Stimulated activated memory B cell treated with anti-CD40 and anti-IgM and Interleukin-4, amounts not matched to agents 10 μg/mL and 1 μg/mL and 100 μg/mL, for 72 hours (primary cell): ENCODE data around the gene KLHL3.
A peak's percentile ranks its signal among the peaks of the same experiment; 100 is the strongest.

Experiments used
- ATAC-seq: fragments of 150-1000 bp; cut with Tn5 transposase; 2 replicates; pipeline ENCODE4 v1.10.0; 2021
- H3K27ac Mint-ChIP-seq: one replicate; pipeline ENCODE4 v1.8.0; 2022; ENCODE audit warnings: mild to moderate bottlenecking, mixed read lengths
- H3K27me3 Mint-ChIP-seq: one replicate; pipeline ENCODE4 v1.8.0; 2022; ENCODE audit warnings: mixed read lengths
- H3K36me3 Mint-ChIP-seq: one replicate; pipeline ENCODE4 v1.8.0; 2022; ENCODE audit warnings: mixed read lengths
- H3K4me1 Mint-ChIP-seq: one replicate; pipeline ENCODE4 v1.8.0; 2022; ENCODE audit warnings: mixed read lengths
- H3K4me3 Mint-ChIP-seq: one replicate; pipeline ENCODE4 v1.8.0; 2022; ENCODE audit warnings: mild to moderate bottlenecking, moderate library complexity, mixed read lengths
- H3K9me3 Mint-ChIP-seq: one replicate; pipeline ENCODE4 v1.8.0; 2022; ENCODE audit warnings: mixed read lengths

Gene KLHL3

GRCh38 chr5:137672001-137672400, 63.9 kb downstream of the KLHL3 start:
- H3K9me3 Mint-ChIP-seq, result no peaks in the 10 kb centered on the region
- H3K27ac Mint-ChIP-seq, result no peak overlapping the region

GRCh38 chr5:137669811-137670210, 66.1 kb downstream of the KLHL3 start:
- H3K27me3 Mint-ChIP-seq, result no peaks in the 10 kb centered on the region
- no peak overlapping the region for H3K4me3 Mint-ChIP-seq
- H3K9me3 Mint-ChIP-seq, result no peaks in the 10 kb centered on the region
- no peak overlapping the region for H3K27ac Mint-ChIP-seq
- H3K4me1 Mint-ChIP-seq, result peaks cover 14% of the 10 kb centered on the region
- no peak for ATAC-seq
- no peaks in the 10 kb centered on the region for H3K36me3 Mint-ChIP-seq

More at GRCh38 chr5:137672001-137672400, 63.9 kb downstream of the KLHL3 start:
- H3K4me1 Mint-ChIP-seq, result peaks cover under 1% of the 10 kb centered on the region
- H3K36me3 Mint-ChIP-seq, result no peaks in the 10 kb centered on the region
- no peaks in the 10 kb centered on the region for H3K27me3 Mint-ChIP-seq
- ATAC-seq, result no peak
- no peak overlapping the region for H3K4me3 Mint-ChIP-seq

- H3K36me3 Mint-ChIP-seq, result no peaks in the 10 kb centered on the region
- no peaks in the 10 kb centered on the region for H3K27me3 Mint-ChIP-seq
- peaks cover 14% of the 10 kb centered on the region for H3K4me1 Mint-ChIP-seq
- no peak overlapping the region for H3K27ac Mint-ChIP-seq
- no peak for ATAC-seq
- H3K9me3 Mint-ChIP-seq, result no peaks in the 10 kb centered on the region
- H3K4me3 Mint-ChIP-seq, result no peak overlapping the region
Measured at GRCh38 chr5:137668637-137669036, 67.3 kb downstream of the KLHL3 start.

GRCh38 chr5:137667341-137667740, 68.5 kb downstream of the KLHL3 start:
- Mint-ChIP-seq H3K9me3 (no peaks in the 10 kb centered on the region), H3K36me3 (no peaks in the 10 kb centered on the region), H3K27me3 (no peaks in the 10 kb centered on the region), H3K4me1 (peaks cover 14% of the 10 kb centered on the region), H3K4me3 (no peak overlapping the region), H3K27ac (peak overlapping the region; percentile 79)
- ATAC-seq, result no peak

DNA sequence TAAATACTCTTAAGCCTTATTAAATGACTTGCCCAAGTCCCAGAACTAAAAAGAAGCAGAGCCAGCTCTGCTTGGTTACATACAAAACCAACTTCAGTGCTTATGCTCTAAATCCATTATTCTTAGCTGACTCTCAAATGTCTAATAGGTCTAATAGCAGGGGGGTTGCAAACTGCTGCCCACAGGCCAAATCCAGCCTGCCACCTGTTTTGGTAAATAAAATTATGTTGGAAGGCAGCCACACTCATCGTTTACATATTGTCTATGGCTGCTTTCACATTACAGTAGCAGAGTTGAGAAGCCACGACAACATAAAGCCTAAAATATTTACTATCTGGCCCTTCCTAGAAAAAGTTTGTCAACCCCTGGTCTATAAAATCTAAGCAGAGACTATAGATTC, 69.0 kb downstream of the KLHL3 start:
- no peak for ATAC-seq
- Mint-ChIP-seq H3K27me3 (no peaks in the 10 kb centered on the region), H3K4me1 (peaks cover 14% of the 10 kb centered on the region), H3K9me3 (no peaks in the 10 kb centered on the region), H3K27ac (peak overlapping the region; percentile 79), H3K36me3 (no peaks in the 10 kb centered on the region), H3K4me3 (no peak overlapping the region)

GRCh38 chr5:137666461-137666850, 69.4 kb downstream of the KLHL3 start:
- peak overlapping the region; percentile 79 for H3K27ac Mint-ChIP-seq
- no peaks in the 10 kb centered on the region for H3K9me3 Mint-ChIP-seq
- H3K4me1 Mint-ChIP-seq, result peaks cover 14% of the 10 kb centered on the region
- no peaks in the 10 kb centered on the region for H3K36me3 Mint-ChIP-seq
- H3K4me3 Mint-ChIP-seq, result no peak overlapping the region
- H3K27me3 Mint-ChIP-seq, result no peaks in the 10 kb centered on the region
- peak; percentile 73 for ATAC-seq

DNA sequence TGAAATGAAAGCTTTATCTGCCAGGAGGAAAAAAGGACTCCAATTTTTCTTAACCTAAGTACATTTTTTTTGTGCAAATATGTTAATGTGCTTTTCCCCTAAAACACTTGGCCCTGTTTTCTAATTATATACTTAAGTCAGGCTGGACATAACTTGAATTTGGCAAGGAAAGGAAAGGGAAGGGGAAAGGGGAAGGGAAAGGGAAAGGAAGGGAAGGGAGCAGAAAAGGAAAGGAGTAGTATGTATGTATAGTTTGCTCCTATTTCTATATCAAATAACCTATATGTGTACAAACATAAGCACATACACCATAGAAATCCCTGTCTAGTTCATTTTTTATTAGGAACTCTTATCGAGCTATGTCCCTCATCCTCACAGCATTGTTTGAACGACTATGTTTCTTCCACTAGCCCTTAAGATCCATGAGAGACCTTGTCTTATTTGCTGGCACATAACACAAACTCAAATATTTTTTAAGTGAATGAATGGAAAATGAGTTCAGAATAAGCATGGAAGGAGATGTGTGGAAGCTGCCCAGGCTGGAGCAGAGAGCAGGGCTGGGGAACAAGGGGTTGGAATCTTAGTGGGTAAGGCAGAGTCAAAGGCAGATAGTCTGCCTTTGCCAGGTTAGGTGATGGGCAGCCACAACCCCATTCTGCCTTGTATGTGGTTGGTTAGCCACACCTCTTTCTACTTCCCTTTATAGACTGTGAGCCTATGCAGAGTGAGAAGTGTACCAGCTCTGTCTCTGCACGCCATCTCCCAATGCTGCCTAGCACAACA, 70.0 kb downstream of the KLHL3 start:
- H3K9me3 Mint-ChIP-seq, result no peaks in the 10 kb centered on the region
- H3K4me1 Mint-ChIP-seq, result peaks cover 14% of the 10 kb centered on the region
- peak overlapping the region; percentile 79 for H3K27ac Mint-ChIP-seq
- peak; percentile 99 for ATAC-seq
- no peaks in the 10 kb centered on the region for H3K27me3 Mint-ChIP-seq
- no peak overlapping the region for H3K4me3 Mint-ChIP-seq
- H3K36me3 Mint-ChIP-seq, result no peaks in the 10 kb centered on the region

- peak overlapping the region; percentile 50 for H3K27ac Mint-ChIP-seq
- no peaks in the 10 kb centered on the region for H3K27me3 Mint-ChIP-seq
- peaks cover 6% of the 10 kb centered on the region for H3K4me1 Mint-ChIP-seq
- no peaks in the 10 kb centered on the region for H3K36me3 Mint-ChIP-seq
- H3K9me3 Mint-ChIP-seq, result no peaks in the 10 kb centered on the region
- H3K4me3 Mint-ChIP-seq, result no peak overlapping the region
- ATAC-seq, result peak; percentile 74
Measured at GRCh38 chr5:137660349-137660817, 75.5 kb downstream of the KLHL3 start.

DNA sequence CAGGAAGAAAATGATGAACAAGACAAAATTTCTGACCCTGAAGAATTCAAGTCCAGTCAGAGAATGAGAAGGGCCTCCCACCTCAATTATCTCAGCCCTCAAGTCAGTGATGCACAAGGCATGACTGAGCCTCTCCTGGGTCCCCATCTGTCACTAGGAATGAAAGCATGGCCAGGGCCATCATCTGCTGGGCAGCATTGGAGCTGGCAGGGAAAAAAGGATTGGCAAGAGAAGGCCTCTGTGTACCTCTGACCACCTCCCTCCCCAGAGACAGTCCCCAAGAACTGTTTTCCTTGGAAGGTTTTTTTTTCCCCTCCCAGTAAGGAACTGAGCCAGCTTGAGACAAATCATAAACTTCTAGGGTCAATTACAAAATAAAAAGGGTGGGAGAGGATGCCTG, 76.7 kb downstream of the KLHL3 start:
- Mint-ChIP-seq H3K9me3 (no peaks in the 10 kb centered on the region), H3K36me3 (no peaks in the 10 kb centered on the region), H3K4me3 (no peak overlapping the region), H3K27ac (peak overlapping the region; percentile 37), H3K4me1 (peaks cover 6% of the 10 kb centered on the region), H3K27me3 (no peaks in the 10 kb centered on the region)
- ATAC-seq, result no peak

DNA sequence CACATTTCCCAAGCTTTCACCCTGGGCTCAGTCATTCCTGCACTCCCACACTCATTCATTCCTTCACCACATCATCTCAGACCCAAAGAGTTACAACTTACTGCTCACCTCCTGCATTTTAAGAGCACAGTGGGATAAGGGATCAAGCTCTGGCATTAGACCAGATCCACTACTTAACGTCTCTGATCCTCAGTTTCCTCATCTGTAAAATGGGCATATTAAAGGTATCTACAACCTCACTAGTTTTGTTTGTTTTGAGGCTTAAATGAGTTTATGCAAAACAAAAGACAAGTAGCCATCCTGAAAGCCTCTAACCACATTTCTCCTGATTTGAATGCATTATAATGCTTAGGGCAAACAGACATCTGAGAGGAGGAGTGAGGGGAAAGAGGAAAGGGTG, 77.6 kb downstream of the KLHL3 start:
- peaks cover 6% of the 10 kb centered on the region for H3K4me1 Mint-ChIP-seq
- H3K36me3 Mint-ChIP-seq, result no peaks in the 10 kb centered on the region
- no peak overlapping the region for H3K4me3 Mint-ChIP-seq
- H3K9me3 Mint-ChIP-seq, result no peaks in the 10 kb centered on the region
- H3K27me3 Mint-ChIP-seq, result no peaks in the 10 kb centered on the region
- H3K27ac Mint-ChIP-seq, result no peak overlapping the region
- ATAC-seq, result no peak

DNA sequence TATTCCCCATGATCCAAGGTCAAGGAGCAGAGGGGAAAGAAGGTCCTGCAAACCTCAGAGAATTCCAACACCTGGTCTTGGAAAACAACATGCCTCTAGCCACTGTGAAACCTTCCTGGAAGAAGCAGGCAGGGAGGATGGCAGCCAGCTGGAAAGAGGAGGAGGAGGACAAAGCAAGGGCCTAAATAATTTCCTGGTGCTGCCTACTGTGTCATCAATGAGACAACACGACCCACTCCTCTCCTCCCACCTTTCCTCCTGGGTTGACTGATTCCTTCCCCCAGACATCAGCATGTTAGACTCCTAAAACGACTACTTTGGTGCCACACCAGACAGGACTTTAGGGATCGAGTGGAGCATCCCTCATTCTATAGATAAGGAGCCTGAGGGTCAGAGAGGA, 78.8 kb downstream of the KLHL3 start:
- ATAC-seq, result no peak
- Mint-ChIP-seq H3K9me3 (no peaks in the 10 kb centered on the region), H3K36me3 (no peaks in the 10 kb centered on the region), H3K27me3 (no peaks in the 10 kb centered on the region), H3K4me1 (peaks cover 6% of the 10 kb centered on the region), H3K27ac (no peak overlapping the region), H3K4me3 (no peak overlapping the region)

- H3K9me3 Mint-ChIP-seq, result no peaks in the 10 kb centered on the region
- H3K36me3 Mint-ChIP-seq, result no peaks in the 10 kb centered on the region
- H3K27ac Mint-ChIP-seq, result no peak overlapping the region
- ATAC-seq, result no peak
- no peak overlapping the region for H3K4me3 Mint-ChIP-seq
- no peaks in the 10 kb centered on the region for H3K27me3 Mint-ChIP-seq
- peaks cover 6% of the 10 kb centered on the region for H3K4me1 Mint-ChIP-seq
Measured at GRCh38 chr5:137656558-137656957, 79.3 kb downstream of the KLHL3 start.

- Mint-ChIP-seq H3K9me3 (no peaks in the 10 kb centered on the region), H3K27me3 (no peaks in the 10 kb centered on the region), H3K27ac (no peak overlapping the region), H3K4me1 (no peaks in the 10 kb centered on the region), H3K4me3 (no peak overlapping the region), H3K36me3 (peaks cover 11% of the 10 kb centered on the region)
- ATAC-seq, result no peak
Measured at GRCh38 chr5:137651022-137651421, 84.9 kb downstream of the KLHL3 start.

DNA sequence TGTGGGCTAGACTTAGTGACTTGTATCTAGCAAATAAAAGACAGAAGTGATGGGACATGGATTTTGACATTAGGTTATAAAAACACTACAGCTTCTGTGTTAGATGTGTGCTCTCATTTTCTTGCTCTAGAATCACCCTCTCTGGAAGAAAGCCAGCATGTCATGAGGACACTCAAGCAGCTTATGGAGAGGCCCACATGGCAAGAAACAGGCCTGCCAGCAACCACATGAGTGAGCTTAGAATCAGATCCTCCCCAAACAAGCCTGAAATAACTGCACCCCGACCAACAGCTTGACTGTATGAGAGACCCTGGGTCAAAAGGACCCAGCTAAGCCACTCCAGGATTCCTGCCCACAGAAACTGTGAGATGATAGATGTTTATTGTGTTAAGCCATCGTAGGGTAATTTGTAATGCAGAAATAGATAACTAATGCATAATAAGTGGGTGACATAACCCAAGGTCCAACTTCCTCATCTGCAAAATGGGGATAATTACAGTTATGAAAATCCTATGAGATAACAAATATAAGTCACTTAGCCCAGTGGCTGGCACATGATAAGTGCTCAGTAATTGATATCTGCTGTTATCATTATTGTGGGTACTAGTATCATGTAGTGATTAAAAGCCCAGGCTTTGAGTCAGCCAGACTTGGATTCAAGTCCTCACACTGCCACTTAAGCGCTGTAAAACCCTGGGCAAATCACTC, 86.5 kb downstream of the KLHL3 start:
- ATAC-seq, result no peak
- Mint-ChIP-seq H3K4me1 (no peaks in the 10 kb centered on the region), H3K27me3 (no peaks in the 10 kb centered on the region), H3K9me3 (peaks cover 3% of the 10 kb centered on the region), H3K27ac (no peak overlapping the region), H3K4me3 (no peak overlapping the region), H3K36me3 (peaks cover 27% of the 10 kb centered on the region)

- peaks cover 28% of the 10 kb centered on the region for H3K36me3 Mint-ChIP-seq
- no peaks in the 10 kb centered on the region for H3K27me3 Mint-ChIP-seq
- no peak overlapping the region for H3K4me3 Mint-ChIP-seq
- H3K27ac Mint-ChIP-seq, result no peak overlapping the region
- no peak for ATAC-seq
- no peaks in the 10 kb centered on the region for H3K4me1 Mint-ChIP-seq
- H3K9me3 Mint-ChIP-seq, result peaks cover 3% of the 10 kb centered on the region
Measured at GRCh38 chr5:137648361-137648760, 87.5 kb downstream of the KLHL3 start.

- no peaks in the 10 kb centered on the region for H3K4me1 Mint-ChIP-seq
- peaks cover 3% of the 10 kb centered on the region for H3K9me3 Mint-ChIP-seq
- no peaks in the 10 kb centered on the region for H3K27me3 Mint-ChIP-seq
- no peak overlapping the region for H3K4me3 Mint-ChIP-seq
- no peak for ATAC-seq
- peaks cover 28% of the 10 kb centered on the region for H3K36me3 Mint-ChIP-seq
- no peak overlapping the region for H3K27ac Mint-ChIP-seq
Measured at GRCh38 chr5:137647401-137647800, 88.5 kb downstream of the KLHL3 start.
